Measurements from ENCODE around the gene FCMR.

Gene FCMR

GRCh38 chr1:206915030-206915735 is 6.6 kb downstream of the FCMR start:
- Histone ChIP-seq H3K27ac (no peak overlapping the region), H3K9me3 (ENCODE audit: severe bottlenecking) (peaks cover 4% of the 10 kb centered on the region), H3K27me3 (ENCODE audit: insufficient read depth, low read depth, severe bottlenecking) (peaks cover 99% of the 10 kb centered on the region), H3K4me3 (ENCODE audit: low read depth, low read length) (no peak overlapping the region), H3K36me3 (no peaks in the 10 kb centered on the region)
- DNase-seq: no peak
- TF ChIP-seq CTCF (IDR thresholded peaks at IDR 0.05; ENCODE audit: low read depth, low read length): no peak

- no peak for TF ChIP-seq CTCF (IDR thresholded peaks at IDR 0.05; ENCODE audit: low read depth, low read length)
- no peak overlapping the region for H3K4me3 ChIP-seq (ENCODE audit: low read depth, low read length)
- peaks cover under 1% of the 10 kb centered on the region for H3K9me3 ChIP-seq (ENCODE audit: severe bottlenecking)
- H3K27me3 ChIP-seq (ENCODE audit: insufficient read depth, low read depth, severe bottlenecking): peaks cover 99% of the 10 kb centered on the region
- DNase-seq: no peak
- H3K27ac ChIP-seq: no peak overlapping the region
- no peaks in the 10 kb centered on the region for H3K36me3 ChIP-seq
Measured at GRCh38 chr1:206913766-206914537, 7.8 kb downstream of the FCMR start.

GRCh38 chr1:206912445-206913095 is 9.2 kb downstream of the FCMR start:
- no peak overlapping the region for H3K27ac ChIP-seq
- H3K36me3 ChIP-seq: no peaks in the 10 kb centered on the region
- no peak overlapping the region for H3K4me3 ChIP-seq (ENCODE audit: low read depth, low read length)
- peaks cover 99% of the 10 kb centered on the region for H3K27me3 ChIP-seq (ENCODE audit: insufficient read depth, low read depth, severe bottlenecking)
- peaks cover 5% of the 10 kb centered on the region for H3K9me3 ChIP-seq (ENCODE audit: severe bottlenecking)
- peak; percentile 91 for DNase-seq
- peak; percentile 97 for TF ChIP-seq CTCF (IDR thresholded peaks at IDR 0.05; ENCODE audit: low read depth, low read length)

GRCh38 chr1:206911064-206911663 is 10.6 kb downstream of the FCMR start:
- peaks cover 5% of the 10 kb centered on the region for H3K9me3 ChIP-seq (ENCODE audit: severe bottlenecking)
- no peak overlapping the region for H3K27ac ChIP-seq
- H3K4me3 ChIP-seq (ENCODE audit: low read depth, low read length): no peak overlapping the region
- H3K36me3 ChIP-seq: no peaks in the 10 kb centered on the region
- peak; percentile 58 for DNase-seq
- peak; percentile 67 for TF ChIP-seq CTCF (IDR thresholded peaks at IDR 0.05; ENCODE audit: low read depth, low read length)
- H3K27me3 ChIP-seq (ENCODE audit: insufficient read depth, low read depth, severe bottlenecking): peaks cover 95% of the 10 kb centered on the region

GRCh38 chr1:206909883-206910318 is 11.8 kb downstream of the FCMR start:
- no peak overlapping the region for H3K27ac ChIP-seq
- H3K9me3 ChIP-seq (ENCODE audit: severe bottlenecking): peaks cover 5% of the 10 kb centered on the region
- no peaks in the 10 kb centered on the region for H3K36me3 ChIP-seq
- no peak for TF ChIP-seq CTCF (IDR thresholded peaks at IDR 0.05; ENCODE audit: low read depth, low read length)
- peaks cover 95% of the 10 kb centered on the region for H3K27me3 ChIP-seq (ENCODE audit: insufficient read depth, low read depth, severe bottlenecking)
- H3K4me3 ChIP-seq (ENCODE audit: low read depth, low read length): peak overlapping the region; percentile 45
- no peak for DNase-seq
